HepG2 (cell line): ENCODE measurements around the gene SH3D19. TPM values are rescaled to one million over a fixed set of nuclear protein-coding genes. Genes with fewer than 3 reads are reported as not detected.

ENCODE experiments used
- ATF4 ChIP-seq, 2 experiments: fragments of 450-650 bp in 1 of 2; sonication (generic) in 1 of 2; formaldehyde crosslinking; IDR thresholded peaks; 2 replicates each; pipeline versions ENCODE4 v1.5.0 to v1.8.0; 2020 to 2022; ENCODE audit warnings: mild to moderate bottlenecking in 1 of 2, missing genetic modification reagents in 1 of 2
- CREB1 ChIP-seq, 2 experiments: fragments of 450-650 bp in 1 of 2; IDR thresholded peaks; 2 replicates each; pipeline ENCODE4 v1.6.1; 2016 to 2017; ENCODE audit warnings: control low read depth in 1 of 2, mild to moderate bottlenecking in 1 of 2, missing compliant biosample characterization in 1 of 2, missing genetic modification characterization in 1 of 2
- FOXA1 ChIP-seq, 2 experiments: fragments of 450-650 bp in 1 of 2; sonication (generic) in 1 of 2; formaldehyde crosslinking in 1 of 2; IDR thresholded peaks; 2 replicates each; pipeline versions ENCODE4 v1.4.0 to v1.6.1; 2016 to 2020; ENCODE audit warnings: missing genetic modification reagents in 1 of 2
- FOXA3 ChIP-seq: IDR thresholded peaks from 2 replicates; pipeline ENCODE4 v1.6.1; 2016; ENCODE audit warnings: missing genetic modification reagents, missing compliant biosample characterization
- FOXO1 ChIP-seq: sonication (generic); formaldehyde crosslinking; IDR thresholded peaks from 2 replicates; pipeline ENCODE4 v1.4.0; 2020; ENCODE audit warnings: missing genetic modification reagents
- HOXA3 ChIP-seq: sonication (generic); formaldehyde crosslinking; IDR thresholded peaks from 2 replicates; pipeline ENCODE4 v1.5.0; 2020; ENCODE audit warnings: missing genetic modification reagents
- KAT8 ChIP-seq: IDR thresholded peaks from 2 replicates; pipeline ENCODE4 v1.6.1; 2016; ENCODE audit warnings: missing genetic modification reagents, missing compliant biosample characterization
- MIER3 ChIP-seq: IDR thresholded peaks from 2 replicates; pipeline ENCODE4 v1.6.1; 2016; ENCODE audit warnings: missing compliant biosample characterization, borderline replicate concordance
- NR2F6 ChIP-seq, 2 experiments: IDR thresholded peaks; 2 replicates each; pipeline ENCODE4 v1.6.1; 2016; ENCODE audit warnings: antibody characterized with exemption in 1 of 2, mild to moderate bottlenecking in 1 of 2
- POGZ ChIP-seq: sonication (generic); formaldehyde crosslinking; IDR thresholded peaks from 2 replicates; pipeline ENCODE4 v1.4.0; 2020; ENCODE audit warnings: mild to moderate bottlenecking, missing genetic modification reagents
- SOX6 ChIP-seq, 2 experiments: fragments of 450-650 bp in 1 of 2; sonication (generic) in 1 of 2; formaldehyde crosslinking in 1 of 2; IDR thresholded peaks; 2 replicates each; pipeline versions ENCODE4 v1.4.0 to v1.6.1; 2017 to 2020; ENCODE audit warnings: antibody characterized with exemption in 1 of 2, mild to moderate bottlenecking in 1 of 2, missing genetic modification reagents in 1 of 2
- TCF12 ChIP-seq, 2 experiments: fragments of 450-650 bp in 1 of 2; sonication (generic) in 1 of 2; formaldehyde crosslinking in 1 of 2; IDR thresholded peaks; 2 replicates each; pipeline versions ENCODE4 v1.6.1 to v1.8.0; 2017 to 2022; ENCODE audit warnings: antibody characterized with exemption in 1 of 2, mild to moderate bottlenecking in 1 of 2, missing genetic modification reagents in 1 of 2, moderate library complexity in 1 of 2
- THAP11 ChIP-seq: IDR thresholded peaks from 2 replicates; pipeline ENCODE4 v1.6.1; 2016; ENCODE audit warnings: missing biosample characterization, missing genetic modification reagents
- THAP8 ChIP-seq: sonication (generic); formaldehyde crosslinking; IDR thresholded peaks from 2 replicates; pipeline ENCODE4 v1.5.1; 2020; ENCODE audit warnings: missing genetic modification reagents, mild to moderate bottlenecking, borderline replicate concordance
- UBTF ChIP-seq: sonication (generic); formaldehyde crosslinking; IDR thresholded peaks from 2 replicates; pipeline ENCODE4 v1.4.0; 2020; ENCODE audit warnings: mild to moderate bottlenecking, missing genetic modification reagents
- YEATS4 ChIP-seq: sonication (generic); formaldehyde crosslinking; IDR thresholded peaks from 2 replicates; pipeline ENCODE4 v1.4.0; 2020; ENCODE audit warnings: missing genetic modification reagents, borderline replicate concordance
- ZMAT3 ChIP-seq: sonication (generic); formaldehyde crosslinking; conservative IDR thresholded peaks from 2 replicates; pipeline ENCODE4 v1.7.0; 2021; ENCODE audit warnings: missing genetic modification reagents
- ZNF20 ChIP-seq: sonication (generic); formaldehyde crosslinking; IDR thresholded peaks from 2 replicates; pipeline ENCODE4 v1.4.0; 2020; ENCODE audit warnings: mild to moderate bottlenecking, moderate library complexity, missing genetic modification reagents
- ZNF329 ChIP-seq: sonication (generic); formaldehyde crosslinking; IDR thresholded peaks from 2 replicates; pipeline ENCODE4 v1.9.0; 2021; ENCODE audit warnings: low read depth, mild to moderate bottlenecking, missing genetic modification reagents
- ZNF460 ChIP-seq: sonication (generic); formaldehyde crosslinking; IDR thresholded peaks from 2 replicates; pipeline ENCODE4 v1.5.1; 2020; ENCODE audit warnings: missing genetic modification reagents, mild to moderate bottlenecking, borderline replicate concordance
- ZNF503 ChIP-seq: sonication (generic); formaldehyde crosslinking; IDR thresholded peaks from 2 replicates; pipeline ENCODE4 v1.4.0; 2020; ENCODE audit warnings: missing genetic modification reagents
- polyA plus RNA-seq, 8 experiments: library from polyadenylated mRNA; depleted of rRNA in 3 of 8; stranded (reverse) in 7 of 8; unstranded in 1 of 8; fragments of >200 nt; fragmentation: Illumina TruSeq in 4 of 8; extraction: Trizol in 4 of 8; gene quantifications; 2 replicates each; pipeline versions ENCODE4 v1.2.1 to v1.2.3, GENCODE V29; 2011 to 2016; ENCODE audit warnings: low read depth in 4 of 8, missing spikeins in 1 of 8, mixed read lengths in 1 of 8; ENCODE audit not compliant: insufficient read depth in 1 of 8
- total RNA-seq, 5 experiments: library from RNA; depleted of rRNA; stranded (reverse); fragments of >200 nt; fragmentation: Illumina TruSeq; extraction: Trizol; gene quantifications; 2 replicates each; pipeline ENCODE4 v1.2.3, GENCODE V29; 2016; ENCODE audit warnings: low read depth in 1 of 5

The SH3D19 gene
- total and polyA plus RNA-seq, 2 of the 13 experiments (the other 11 are each of a cell fraction or from before 2014, with no cell fraction given), result 31.2 to 38.0 TPM

- TF ChIP-seq ZNF503 (CRISPR knock-in tag) (peak; percentile 70; the same call in 1 of the 2 replicates), FOXA1 (IDR thresholded peaks at IDR 0.05) (no peak), FOXA1 (CRISPR knock-in tag; IDR thresholded peaks at IDR 0.05) (peak; percentile 64), FOXA3 (peak; percentile 82), KAT8 (peak; percentile 32; the same call in 1 of the 2 replicates), TCF12 (IDR thresholded peaks at IDR 0.05) (no peak), TCF12 (CRISPR knock-in tag; IDR thresholded peaks at IDR 0.05) (no peak), MIER3 (CRISPR knock-in tag) (peak; percentile 38; the same call in 1 of the 2 replicates), FOXO1 (peak; percentile 85; the same call in 1 of the 2 replicates), POGZ (CRISPR knock-in tag) (peak; percentile 74), HOXA3 (CRISPR knock-in tag) (peak; percentile 74; the same call in 1 of the 2 replicates), NR2F6 (IDR thresholded peaks at IDR 0.05) (no peak), NR2F6 (CRISPR knock-in tag; IDR thresholded peaks at IDR 0.05) (peak; percentile 34; the same call in 1 of the 2 replicates), UBTF (CRISPR knock-in tag) (0 out of 2 replicates have a peak, but pooled peaks have one; percentile 16), YEATS4 (CRISPR knock-in tag) (0 out of 2 replicates have a peak, but pooled peaks have one; percentile 9), ZMAT3 (CRISPR knock-in tag) (no peak), ZNF329 (CRISPR knock-in tag) (no peak), ZNF20 (no peak), CREB1 (IDR thresholded peaks at IDR 0.05) (no peak), CREB1 (CRISPR knock-in tag; IDR thresholded peaks at IDR 0.05) (peak; percentile 37), ATF4 (CRISPR knock-in tag; IDR thresholded peaks at IDR 0.05) (peak in 1 of 2 experiments; percentile 55; a peak in 1 of 4 replicates), THAP8 (CRISPR knock-in tag) (no peak), SOX6 (IDR thresholded peaks at IDR 0.05) (no peak), SOX6 (CRISPR knock-in tag; IDR thresholded peaks at IDR 0.05) (peak; percentile 97), ZNF460 (no peak), THAP11 (0 out of 2 replicates have a peak, but pooled peaks have one; percentile 49)
Measured at GRCh38 chr4:151251603-151252304, 73.7 kb downstream of the SH3D19 start (continued).
